Caki2 (cell line): ENCODE data around the gene GABRG3. TPM values are rescaled to one million over a fixed set of nuclear protein-coding genes. Genes with fewer than 3 reads are reported as not detected.

Experiments used
- DNase-seq: peaks from one replicate; pipeline ENCODE4 v3.0.0-alpha.2; 2015; ENCODE audit warnings: low read depth
- in situ Hi-C: cut with HindIII; loops from 2 replicates; pipeline ENCODE4 v1.10.0; 2016; ENCODE audit warnings: low sequenced_read_pairs, low pct_unique_long_range_greater_than_20kb, mixed read lengths
- total RNA-seq: library from RNA; depleted of rRNA; stranded (reverse); fragments of >200 nt; shearing (Covaris generic); gene quantifications from 2 replicates; pipeline ENCODE4 v1.2.3, GENCODE V29; 2014; ENCODE audit warnings: low replicate concordance; rRNA removed

GABRG3 gene
- total RNA-seq, 1 experiment from 2014 or later, result 0.10 TPM

- DNase-seq, result no peak
- in situ Hi-C loops, result no loop called here
These were observed 612.7 kb downstream of the GABRG3 start for GRCh38 chr15:27583651-27584050.

- in situ Hi-C loops, result no loop called here
These were observed 614.2 kb downstream of the GABRG3 start for GRCh38 chr15:27585041-27585640.

GRCh38 chr15:27587810-27588209 is 616.8 kb downstream of the GABRG3 start:
- in situ Hi-C loops, result no loop called here
- DNase-seq, result no peak

More at GRCh38 chr15:27585041-27585640, 614.2 kb downstream of the GABRG3 start:
- DNase-seq, result no peak

GRCh38 chr15:27589260-27589659 is 618.3 kb downstream of the GABRG3 start:
- DNase-seq, result no peak
- in situ Hi-C loops, result no loop called here

DNA sequence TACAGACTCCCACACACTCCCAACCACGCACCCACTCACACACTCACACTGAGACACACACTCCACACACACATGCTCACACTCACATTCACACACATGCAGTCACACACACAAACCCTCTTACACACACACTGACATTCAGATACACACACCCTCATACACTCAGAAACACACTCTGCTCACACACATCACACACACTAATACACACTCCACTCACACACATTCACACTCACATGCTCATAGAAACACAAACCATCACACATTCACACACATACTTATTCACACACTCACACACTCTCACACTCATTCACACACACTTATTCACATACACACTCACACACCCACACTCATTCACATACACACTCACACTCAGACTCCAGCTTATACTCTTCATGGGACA is 618.8 kb downstream of the GABRG3 start:
- DNase-seq, result no peak
- in situ Hi-C loops, result no loop called here

Other genes with a start within 250 kb of the GABRG3 start
- gene GABRB3, start 198.1 kb upstream of the GABRG3 start, total RNA-seq, result 1.3 and 5.3 TPM in 2 replicates
- 2.3 TPM in 2 replicates for gene GABRA5, start 104.1 kb upstream of the GABRG3 start, total RNA-seq